Ishikawa (cell line): ENCODE results near the gene UBE2I.
A peak's percentile ranks its signal among the peaks of the same experiment; 100 is the strongest.

Experiments used
- CEBPB ChIP-seq: IDR thresholded peaks from 2 replicates; pipeline ENCODE4 v1.6.1; 2012
- CREB1 ChIP-seq: IDR thresholded peaks from 2 replicates; pipeline ENCODE4 v1.6.1; 2012; ENCODE audit warnings: low read depth
- EGR1 ChIP-seq: IDR thresholded peaks from 2 replicates; pipeline ENCODE4 v1.6.1; 2012
- EP300 ChIP-seq: IDR thresholded peaks from 2 replicates; pipeline ENCODE4 v1.6.1; 2012; ENCODE audit warnings: borderline replicate concordance
- FOXM1 ChIP-seq: IDR thresholded peaks from 2 replicates; pipeline ENCODE4 v1.6.1; 2012; ENCODE audit warnings: low read depth, borderline replicate concordance
- MAX ChIP-seq: IDR thresholded peaks from 2 replicates; pipeline ENCODE4 v1.6.1; 2012
- NFIC ChIP-seq: IDR thresholded peaks from 2 replicates; pipeline ENCODE4 v1.6.1; 2012
- RAD21 ChIP-seq: IDR thresholded peaks from 2 replicates; pipeline ENCODE4 v1.6.1; 2012; ENCODE audit warnings: low read depth
- REST ChIP-seq: IDR thresholded peaks from 2 replicates; pipeline ENCODE4 v1.6.1; 2012; ENCODE audit warnings: low read depth, mild to moderate bottlenecking
- TAF1 ChIP-seq: IDR thresholded peaks from 2 replicates; pipeline ENCODE4 v1.6.1; 2012; ENCODE audit warnings: low read depth, mild to moderate bottlenecking
- TCF12 ChIP-seq: IDR thresholded peaks from 2 replicates; pipeline ENCODE4 v1.6.1; 2012; ENCODE audit warnings: low read depth
- TEAD4 ChIP-seq: IDR thresholded peaks from 2 replicates; pipeline ENCODE4 v1.6.1; 2012
- YY1 ChIP-seq: IDR thresholded peaks from 2 replicates; pipeline ENCODE4 v1.6.1; 2012; ENCODE audit warnings: low read depth
- ZBTB7A ChIP-seq: IDR thresholded peaks from 2 replicates; pipeline ENCODE4 v1.6.1; 2012; ENCODE audit warnings: low read depth

- TF ChIP-seq YY1 (no peak), FOXM1 (no peak), CREB1 (no peak), RAD21 (peak; percentile 38; the same call in 1 of the 2 replicates), REST (no peak), MAX (no peak), TAF1 (no peak), EP300 (no peak), NFIC (no peak), CEBPB (no peak), ZBTB7A (peak; percentile 89), EGR1 (no peak), TEAD4 (no peak), TCF12 (no peak)
Measured at GRCh38 chr16:1300664-1301476, 8.6 kb upstream of the UBE2I start.
